Kasumi-1 (cell line): Measurements from ENCODE around the gene GALNT16.

Experiments
- DNase-seq, 2 experiments: peaks; one replicate each; lab custom pipeline; 2025; lab: John Stamatoyannopoulos, UW

The GALNT16 gene

GRCh38 chr14:69335371-69335771 lies 75.4 kb downstream of the GALNT16 start:
- no peak for DNase-seq

GRCh38 chr14:69337984-69338383 lies 78.0 kb downstream of the GALNT16 start:
- no peak for DNase-seq

- DNase-seq, result no peak
These were observed 79.5 kb downstream of the GALNT16 start for GRCh38 chr14:69339426-69339825.

GRCh38 chr14:69342928-69343525 lies 83.1 kb downstream of the GALNT16 start:
- DNase-seq, result no peak

GRCh38 chr14:69344171-69344570 lies 84.2 kb downstream of the GALNT16 start:
- no peak for DNase-seq

GRCh38 chr14:69345402-69345801 lies 85.4 kb downstream of the GALNT16 start:
- no peak for DNase-seq

GRCh38 chr14:69346710-69347109 lies 86.8 kb downstream of the GALNT16 start:
- DNase-seq, result no peak

GRCh38 chr14:69349091-69349777 lies 89.3 kb downstream of the GALNT16 start:
- DNase-seq, result no peak

- no peak for DNase-seq
These were observed 90.9 kb downstream of the GALNT16 start for GRCh38 chr14:69350892-69351291.

- peak; percentile 63 to 72 for DNase-seq
These were observed 91.4 kb downstream of the GALNT16 start for GRCh38 chr14:69351385-69351784.

- DNase-seq, result no peak
These were observed 92.0 kb downstream of the GALNT16 start for GRCh38 chr14:69351911-69352310.

GRCh38 chr14:69353168-69353567 lies 93.2 kb downstream of the GALNT16 start:
- DNase-seq, result no peak

- no peak for DNase-seq
These were observed 94.6 kb downstream of the GALNT16 start for GRCh38 chr14:69354383-69355153.

GRCh38 chr14:69355154-69355597 lies 95.2 kb downstream of the GALNT16 start:
- no peak for DNase-seq

- DNase-seq, result no peak
These were observed 95.8 kb downstream of the GALNT16 start for GRCh38 chr14:69355607-69356281.

GRCh38 chr14:69356903-69357543 lies 97.1 kb downstream of the GALNT16 start:
- no peak for DNase-seq

GRCh38 chr14:69357544-69358200 lies 97.7 kb downstream of the GALNT16 start:
- DNase-seq, result no peak

GRCh38 chr14:69358233-69358963 lies 98.4 kb downstream of the GALNT16 start:
- DNase-seq, result no peak

GRCh38 chr14:69358966-69359365 lies 99.0 kb downstream of the GALNT16 start:
- no peak for DNase-seq

- no peak for DNase-seq
These were observed 100.6 kb downstream of the GALNT16 start for GRCh38 chr14:69360438-69361108.
